ENCODE results near the gene PADI2. TPM values are rescaled to one million over a fixed set of nuclear protein-coding genes. Genes with fewer than 3 reads are reported as not detected.
A peak's percentile ranks its signal among the peaks of the same experiment; 100 is the strongest.

Gene PADI2
- total and polyA plus RNA-seq, 2 experiments from 2014 or later: 1.7 to 4.3 TPM

GRCh38 chr1:17141441-17142197, 22.4 kb upstream of the PADI2 start:
- H3K9me3 Mint-ChIP-seq: no peaks in the 10 kb centered on the region

More at GRCh38 chr1:17141441-17142197, 22.4 kb upstream of the PADI2 start:
- DNase-seq (ENCODE audit: low spot score) (no peak), ATAC-seq (no peak)
- Histone ChIP-seq H3K27ac (ENCODE audit: low read depth) (no peak overlapping the region), H2AFZ (0 out of 2 replicates have a peak overlapping the region, but pooled peaks have one; percentile 59), H3K9me2 (ENCODE audit: insufficient read depth) (peaks cover 5% of the 10 kb centered on the region; the same call in 1 of the 2 replicates), H3K79me2 (replicated peaks; ENCODE audit: insufficient read depth) (no peaks in the 10 kb centered on the region), H3K27me3 (ENCODE audit: insufficient read depth) (no peaks in the 10 kb centered on the region), H3K36me3 (ENCODE audit: insufficient read depth) (no peaks in the 10 kb centered on the region), H3K4me3 (no peak overlapping the region), H4K20me1 (replicated peaks; ENCODE audit: insufficient read depth) (no peaks in the 10 kb centered on the region), H3K4me2 (no peak overlapping the region), H3F3A (replicated peaks; ENCODE audit: low read depth) (no peaks in the 10 kb centered on the region), H3K4me1 (ENCODE audit: insufficient read depth) (0 out of 2 replicates have a peak, but pooled peaks cover 5% of the 10 kb centered on the region)
- no peak overlapping the region for H3K27ac Mint-ChIP-seq
- no peaks in the 10 kb centered on the region for H3K36me3 Mint-ChIP-seq (ENCODE audit: low read depth)
- H3K4me1 Mint-ChIP-seq: peaks cover 7% of the 10 kb centered on the region; the same call in 1 of the 3 replicates
- H3K4me3 Mint-ChIP-seq: no peak overlapping the region
- TF ChIP-seq EZH2 (IDR thresholded peaks at IDR 0.05; ENCODE audit: low read depth, unreplicated experiment) (no peak), ETS1 (IDR thresholded peaks at IDR 0.05) (no peak), ZNF114 (CRISPR knock-in tag; IDR thresholded peaks at IDR 0.05) (no peak), POLR2AphosphoS5 (IDR thresholded peaks at IDR 0.05; ENCODE audit: low read depth) (no peak), REST (IDR thresholded peaks at IDR 0.05; ENCODE audit: unreplicated experiment) (no peak), STAT1 (IDR thresholded peaks at IDR 0.05; ENCODE audit: unreplicated experiment) (no peak), CTCF (conservative IDR thresholded peaks at IDR 0.05; ENCODE audit: low read depth in 2 of 2) (no peak), NANOG (IDR thresholded peaks at IDR 0.05; ENCODE audit: borderline replicate concordance) (no peak), JUNB (IDR thresholded peaks at IDR 0.05; ENCODE audit: unreplicated experiment) (no peak), CREB1 (CRISPR knock-in tag; IDR thresholded peaks at IDR 0.05; ENCODE audit: low read depth) (no peak), EZH2phosphoT487 (IDR thresholded peaks at IDR 0.05; ENCODE audit: unreplicated experiment) (no peak), ZNF331 (CRISPR knock-in tag; IDR thresholded peaks at IDR 0.05; ENCODE audit: low read depth) (no peak), ZNF462 (CRISPR knock-in tag; IDR thresholded peaks at IDR 0.05) (no peak)
- H3K27me3 Mint-ChIP-seq (ENCODE audit: insufficient read depth, low read depth, poor library complexity): peaks cover 3% of the 10 kb centered on the region
